GM12873 (cell line): Measurements from ENCODE around the gene GABBR2.

Experiments used
- TF ChIP-seq, protein P1 (sequence below): IDR thresholded peaks from 2 replicates; pipeline ENCODE4 v1.5.1; 2012; ENCODE audit warnings: low read depth, mild to moderate bottlenecking, moderate library complexity, low read length, control low read depth; ENCODE audit not compliant: insufficient read depth; ENCODE audit errors: missing control alignments

GABBR2 gene

DNA sequence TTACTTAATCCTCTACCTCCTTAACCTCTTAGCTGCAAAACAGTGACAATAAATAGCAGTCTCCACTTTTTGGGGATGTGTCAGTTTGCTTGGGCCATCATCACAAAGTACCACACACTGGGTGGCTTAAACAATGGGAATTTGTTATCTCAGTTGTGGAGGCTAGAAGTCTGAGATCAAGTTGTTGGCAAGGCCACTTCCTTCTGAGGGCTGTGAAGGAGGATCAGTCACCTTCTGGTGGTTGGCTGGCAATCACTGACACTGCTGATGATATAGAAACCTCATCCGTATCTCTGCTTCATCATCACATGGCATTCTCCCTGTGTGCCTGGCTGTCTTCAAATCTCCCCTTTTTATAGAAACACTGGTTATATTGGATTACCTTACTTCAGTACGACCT lies 266.2 kb downstream of the GABBR2 start:
- TF ChIP-seq, protein P1, sequence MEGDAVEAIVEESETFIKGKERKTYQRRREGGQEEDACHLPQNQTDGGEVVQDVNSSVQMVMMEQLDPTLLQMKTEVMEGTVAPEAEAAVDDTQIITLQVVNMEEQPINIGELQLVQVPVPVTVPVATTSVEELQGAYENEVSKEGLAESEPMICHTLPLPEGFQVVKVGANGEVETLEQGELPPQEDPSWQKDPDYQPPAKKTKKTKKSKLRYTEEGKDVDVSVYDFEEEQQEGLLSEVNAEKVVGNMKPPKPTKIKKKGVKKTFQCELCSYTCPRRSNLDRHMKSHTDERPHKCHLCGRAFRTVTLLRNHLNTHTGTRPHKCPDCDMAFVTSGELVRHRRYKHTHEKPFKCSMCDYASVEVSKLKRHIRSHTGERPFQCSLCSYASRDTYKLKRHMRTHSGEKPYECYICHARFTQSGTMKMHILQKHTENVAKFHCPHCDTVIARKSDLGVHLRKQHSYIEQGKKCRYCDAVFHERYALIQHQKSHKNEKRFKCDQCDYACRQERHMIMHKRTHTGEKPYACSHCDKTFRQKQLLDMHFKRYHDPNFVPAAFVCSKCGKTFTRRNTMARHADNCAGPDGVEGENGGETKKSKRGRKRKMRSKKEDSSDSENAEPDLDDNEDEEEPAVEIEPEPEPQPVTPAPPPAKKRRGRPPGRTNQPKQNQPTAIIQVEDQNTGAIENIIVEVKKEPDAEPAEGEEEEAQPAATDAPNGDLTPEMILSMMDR, result no peak

DNA sequence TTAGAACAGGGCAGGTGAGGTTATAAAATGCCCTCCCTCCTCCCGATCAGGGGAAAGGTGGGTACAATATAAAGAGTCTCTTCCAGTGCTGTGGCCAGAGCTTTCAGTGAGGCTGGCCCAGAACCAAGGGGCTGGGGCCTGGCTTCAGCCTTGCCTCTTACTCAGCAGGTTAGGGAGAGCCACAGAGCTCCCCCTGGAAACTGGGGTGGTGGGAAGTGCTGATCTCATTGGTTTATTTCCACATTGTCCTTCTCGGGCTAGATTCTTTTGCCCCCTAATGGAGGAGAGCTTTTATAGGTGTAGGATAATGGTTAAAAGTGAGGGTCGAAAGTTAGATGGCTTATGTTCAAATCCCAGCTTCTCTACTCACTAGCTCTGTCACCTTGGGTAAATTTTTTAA lies 266.6 kb downstream of the GABBR2 start:
- TF ChIP-seq, protein P1, result no peak

DNA sequence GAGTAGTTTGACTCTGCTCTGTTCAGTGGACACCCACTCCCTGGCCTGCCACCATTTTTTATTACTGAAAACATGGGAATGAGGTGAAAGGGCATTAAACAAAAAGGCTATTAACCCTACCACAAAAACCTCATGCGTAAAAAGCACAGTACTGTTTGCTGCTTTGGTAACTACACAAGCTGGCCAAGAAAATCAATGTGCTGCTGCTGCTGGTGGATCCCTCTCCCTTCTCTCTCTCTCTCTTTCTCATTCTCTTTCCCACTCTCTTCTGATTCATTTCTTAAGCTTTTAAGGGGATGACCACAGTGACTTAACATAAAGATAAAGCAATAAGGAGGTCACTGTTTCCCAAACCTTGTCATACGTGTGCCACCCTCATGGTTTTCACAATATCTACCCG lies 270.1 kb downstream of the GABBR2 start:
- TF ChIP-seq, protein P1, result no peak

DNA sequence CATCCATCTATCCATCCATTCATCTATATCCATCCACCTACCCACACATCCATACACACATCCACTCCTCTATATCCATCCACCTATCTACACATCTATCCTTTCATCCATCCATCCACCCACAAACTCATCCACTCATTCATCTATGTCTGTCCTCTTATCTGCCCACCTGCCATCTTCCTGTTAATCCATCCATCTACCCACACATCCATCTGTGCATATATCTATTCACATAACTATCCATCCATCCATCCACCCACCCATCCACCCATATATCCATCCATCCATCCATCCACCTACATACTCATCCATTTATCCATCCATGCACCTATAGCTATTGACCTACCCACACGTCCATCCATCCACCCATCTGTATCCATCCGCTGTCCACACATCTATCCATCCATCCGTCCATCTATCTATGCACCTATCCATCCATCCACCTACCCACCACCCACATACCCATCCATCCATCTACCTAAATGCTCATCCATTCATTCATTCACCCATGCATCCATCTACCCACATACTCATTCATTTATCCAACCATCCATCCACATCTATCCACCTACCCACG lies 271.2 kb downstream of the GABBR2 start:
- TF ChIP-seq, protein P1, result no peak

DNA sequence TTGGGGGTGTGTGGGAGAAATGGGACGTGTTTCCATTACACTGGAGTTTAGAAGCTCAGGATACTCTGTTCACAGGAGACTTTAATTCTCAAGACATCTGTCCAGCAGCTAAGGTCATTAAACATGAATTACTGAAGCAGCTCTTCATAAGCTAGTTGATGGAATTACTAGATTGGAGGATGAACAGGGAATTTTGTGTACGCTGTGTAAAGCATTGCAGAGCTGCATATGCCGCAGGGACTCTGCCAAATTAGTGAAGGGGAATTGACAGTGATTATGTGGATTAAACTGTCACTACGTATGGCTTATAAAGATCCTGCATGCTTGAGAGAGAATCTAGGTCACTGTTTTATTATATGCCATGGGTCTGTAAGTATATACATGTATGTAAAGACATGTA lies 275.8 kb downstream of the GABBR2 start:
- TF ChIP-seq, protein P1, result no peak

DNA sequence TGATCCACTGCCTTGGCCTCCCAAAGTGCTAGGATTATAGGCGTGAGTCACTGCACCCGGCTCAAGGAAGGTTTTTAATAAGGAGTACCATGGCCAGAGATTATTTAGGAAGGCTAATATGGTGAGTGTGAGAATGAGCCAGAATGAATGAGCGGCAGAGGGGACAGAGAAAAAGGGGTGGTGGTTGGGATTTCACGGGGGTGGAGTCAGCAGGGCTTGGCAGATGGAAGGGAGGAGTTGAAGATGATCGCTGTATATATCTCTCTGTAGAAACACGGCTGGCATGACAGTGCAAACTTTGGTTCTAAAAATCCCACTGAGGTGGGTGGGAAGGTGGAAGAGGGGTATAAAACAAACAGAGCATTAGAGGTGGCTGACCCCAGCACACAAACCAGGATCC lies 276.6 kb downstream of the GABBR2 start:
- TF ChIP-seq, protein P1, result no peak

DNA sequence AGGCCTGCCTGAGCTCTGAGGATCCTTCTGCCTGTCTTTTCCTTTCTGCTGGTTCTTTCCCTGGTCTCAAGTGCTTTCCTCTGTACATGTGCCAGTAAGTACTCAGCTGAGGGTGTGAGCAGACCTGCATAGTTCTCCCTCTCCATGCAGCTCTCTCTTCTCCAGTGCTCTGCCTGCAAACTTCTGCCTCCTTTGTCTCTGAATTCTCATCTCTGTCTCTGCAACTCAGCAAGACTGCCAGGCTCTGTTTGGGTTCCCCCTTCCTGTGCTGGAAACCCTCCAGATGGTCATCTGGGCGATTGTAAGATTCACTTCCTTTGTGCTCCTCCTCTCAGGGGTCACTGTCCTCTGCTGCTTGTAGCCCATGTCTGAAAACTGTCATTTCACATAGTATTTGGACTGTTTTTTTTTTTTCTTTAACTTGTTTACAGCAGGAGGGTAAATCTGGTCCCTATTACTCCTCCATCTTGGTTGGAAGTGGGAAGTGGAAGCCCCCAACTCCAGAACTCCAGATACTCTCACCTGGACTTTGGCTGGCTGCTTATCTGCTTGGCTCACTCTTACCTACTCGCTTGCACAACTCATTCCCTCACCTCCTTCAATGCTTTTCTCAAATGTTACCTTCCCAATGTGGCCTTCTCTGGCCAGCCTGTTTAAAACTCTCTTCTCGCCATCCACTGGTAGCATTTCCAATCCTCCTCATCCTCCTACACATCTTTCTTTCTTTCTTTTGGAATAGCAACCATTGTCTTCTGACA lies 278.0 kb downstream of the GABBR2 start:
- TF ChIP-seq, protein P1, result no peak
